ENCODE measurements around the gene SGSH.
A peak's percentile ranks its signal among the peaks of the same experiment; 100 is the strongest.
"Not testable (repeated sequence)": the region's sequence is repeated elsewhere in the genome, so short reads cannot be mapped to it uniquely, and the experiment has no call there.

The SGSH gene

DNA sequence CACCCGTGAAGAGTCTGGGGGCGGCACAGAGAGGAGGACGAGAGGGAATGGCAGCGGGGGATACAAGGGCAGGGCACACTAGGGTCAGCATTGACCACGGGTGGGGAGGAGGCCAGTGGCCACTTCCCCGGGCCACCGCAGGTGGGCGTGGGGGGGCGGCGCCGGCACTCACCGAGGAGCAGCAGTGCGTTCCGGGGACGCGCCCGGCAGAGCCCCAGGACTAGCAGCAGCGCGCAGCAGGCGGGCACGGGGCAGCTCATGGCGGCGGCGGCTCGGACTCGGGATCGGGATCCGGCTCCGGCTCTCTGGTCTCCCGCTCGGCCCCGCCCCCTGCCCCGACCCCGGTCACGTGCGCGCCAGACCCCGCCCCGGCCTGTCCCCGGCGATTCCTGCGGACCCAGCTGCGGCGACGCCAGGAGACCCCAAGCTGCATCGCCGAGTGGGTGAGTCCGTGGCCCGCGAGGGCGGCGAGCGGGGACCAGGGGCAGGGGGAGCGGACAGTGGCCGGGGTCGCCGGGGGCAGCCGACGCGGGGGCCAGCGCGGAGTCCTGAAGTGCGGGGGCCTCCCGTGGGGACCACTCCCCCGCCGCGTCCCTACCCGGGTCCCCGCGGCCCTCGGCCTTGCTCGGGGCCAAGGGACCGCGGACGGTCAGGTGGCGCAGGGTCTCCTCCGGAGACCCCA is at the start of gene SGSH, which contains the start of gene SLC26A11:
TSS of gene SGSH (minus strand) at position 280 of the 682 bp plus-strand sequence. CDS start at position 260, 20 bp downstream.
TSS of gene SLC26A11 (plus strand) at position 374 of the 682 bp plus-strand sequence. CDS start 1,134 bp downstream, outside the sequence.
- DNase-seq = peak; percentile 50 to 52

DNA sequence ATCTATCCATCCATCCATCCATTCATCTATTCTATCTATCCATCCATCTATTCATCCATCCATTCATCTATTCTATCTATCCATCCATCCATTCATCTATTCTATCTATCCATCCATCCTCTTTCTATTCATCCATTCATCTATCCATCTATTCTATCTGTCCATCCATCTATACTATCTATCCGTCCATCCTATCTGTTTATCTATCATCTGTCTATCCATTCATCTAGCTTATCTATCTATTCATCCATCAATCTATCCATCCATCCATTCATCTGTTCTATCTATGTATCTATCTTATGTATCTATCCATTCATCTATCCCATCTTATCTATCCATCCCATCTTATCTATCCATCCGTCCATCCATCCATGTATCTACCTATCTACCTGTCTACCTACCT is 49.3 kb upstream of the SGSH start:
- DNase-seq = no peak

DNA sequence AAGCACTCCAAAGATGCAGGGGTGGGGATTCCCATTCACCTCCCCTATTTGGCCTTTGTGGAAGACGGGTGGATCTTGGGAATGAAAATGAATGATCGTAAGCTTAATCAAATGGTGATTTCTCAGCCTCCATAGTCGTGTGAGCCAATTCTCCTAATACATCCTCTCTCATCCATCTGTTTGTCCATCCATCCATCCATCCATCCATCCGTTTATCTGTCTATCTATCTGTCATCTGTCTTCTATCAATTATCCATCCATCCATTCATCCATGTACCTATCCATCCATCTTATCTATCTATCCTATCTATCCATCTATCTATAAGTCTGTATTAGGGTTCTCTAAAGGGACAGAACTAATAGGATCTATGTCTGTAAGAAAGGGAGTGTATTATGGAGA is 48.3 kb upstream of the SGSH start:
- DNase-seq = no peak

DNA sequence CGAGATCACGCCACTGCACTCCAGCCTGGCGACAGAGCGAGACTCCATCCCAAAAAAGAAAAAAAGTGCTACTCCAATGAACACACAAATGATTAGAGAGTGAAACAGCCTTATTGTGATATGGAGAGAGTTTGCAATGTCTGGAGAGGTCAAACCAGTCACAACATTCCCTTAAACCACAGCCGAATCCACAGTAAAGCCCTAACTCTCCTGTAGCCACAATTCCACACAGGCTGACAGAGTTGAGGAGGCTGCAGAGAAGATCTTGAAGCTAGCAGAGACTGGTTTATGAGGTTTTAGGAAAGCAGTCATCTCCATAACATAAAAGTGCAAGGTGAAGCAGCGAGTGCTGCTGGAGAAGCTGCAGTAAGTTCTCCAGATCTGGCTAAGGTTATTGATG is 47.3 kb upstream of the SGSH start:
- DNase-seq = no peak

DNA sequence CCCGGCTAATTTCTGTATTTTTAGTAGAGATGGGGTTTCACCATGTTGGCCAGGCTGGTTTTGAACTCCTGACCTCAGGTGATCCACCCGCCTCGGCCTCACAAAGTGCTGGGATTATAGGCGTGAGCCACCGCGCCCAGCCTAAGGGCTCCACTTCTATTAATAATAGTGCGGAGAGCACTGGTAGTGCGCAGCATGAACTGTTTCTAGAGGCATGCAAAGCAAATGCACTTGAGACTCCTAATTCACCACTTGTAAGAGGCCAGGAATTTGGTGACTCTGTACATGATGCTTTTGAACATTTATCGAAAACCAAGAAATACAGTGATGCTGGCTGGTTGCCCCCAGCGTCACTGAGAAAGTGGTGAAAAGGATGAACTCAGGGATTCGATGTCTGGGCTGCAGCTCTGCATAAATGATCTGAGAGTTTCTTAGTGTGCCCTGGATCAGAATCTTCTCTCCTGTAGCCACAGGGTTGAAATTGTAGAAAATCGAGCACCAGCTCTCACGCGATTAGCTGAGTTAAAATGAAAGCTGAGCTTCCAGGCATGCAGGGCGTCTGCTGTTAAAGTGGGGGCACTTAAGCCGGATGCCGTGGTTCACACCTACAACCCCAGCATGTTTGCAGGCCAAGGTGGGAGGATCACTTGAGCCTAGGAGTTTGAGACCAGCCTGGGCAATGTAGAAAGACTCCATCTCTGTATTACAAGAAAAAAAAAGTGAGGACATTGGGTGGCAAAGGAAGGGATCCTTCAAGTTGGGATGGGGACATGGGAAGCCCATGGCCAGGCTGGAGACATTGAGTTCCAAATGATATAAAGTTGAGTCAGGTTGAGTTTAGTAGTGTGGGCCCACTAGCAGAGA is 45.3 kb upstream of the SGSH start:
- DNase-seq = no peak

DNA sequence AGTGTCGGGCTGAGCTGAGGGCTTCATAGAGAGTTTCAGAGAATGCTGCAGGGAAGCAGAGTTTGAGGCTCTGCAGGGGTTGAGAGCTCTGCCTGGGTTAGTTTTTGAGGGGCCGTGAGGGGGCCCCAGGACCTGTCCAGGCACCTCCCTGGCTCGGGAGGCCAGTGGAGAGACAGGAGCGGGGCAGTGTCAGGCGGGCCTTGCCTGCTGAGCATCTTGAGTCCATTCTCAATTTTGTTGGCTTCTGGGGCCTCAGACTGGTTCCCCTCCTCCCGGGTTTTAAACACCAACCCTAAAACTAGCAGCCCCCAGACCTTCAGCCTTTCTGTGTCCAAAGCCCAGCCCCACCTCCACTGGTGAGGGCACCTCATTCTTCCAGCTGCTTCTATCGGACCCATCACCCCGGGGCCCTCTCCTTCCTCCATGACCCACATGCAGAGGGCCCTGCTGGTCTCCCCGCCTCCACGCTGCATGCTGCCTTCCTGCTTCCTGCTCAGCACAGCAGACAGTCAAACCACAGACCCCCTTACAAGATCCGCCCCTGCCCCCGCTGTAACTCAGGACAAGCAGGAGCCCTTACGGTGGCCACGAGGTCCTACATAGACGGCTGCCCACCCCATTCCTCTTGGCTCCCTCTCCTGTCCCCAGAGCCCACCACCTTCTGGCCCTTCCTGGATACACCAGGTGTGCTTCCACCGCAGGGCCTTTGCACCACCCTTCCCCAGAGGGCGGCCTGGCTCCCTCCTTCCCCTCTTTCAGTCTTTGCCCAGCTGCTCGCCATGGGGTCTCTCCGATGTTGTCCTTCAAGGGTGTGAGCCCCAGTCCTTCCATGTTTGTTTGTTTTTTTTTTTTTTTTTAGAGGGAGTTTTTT is 44.3 kb upstream of the SGSH start:
- DNase-seq = no peak

DNA sequence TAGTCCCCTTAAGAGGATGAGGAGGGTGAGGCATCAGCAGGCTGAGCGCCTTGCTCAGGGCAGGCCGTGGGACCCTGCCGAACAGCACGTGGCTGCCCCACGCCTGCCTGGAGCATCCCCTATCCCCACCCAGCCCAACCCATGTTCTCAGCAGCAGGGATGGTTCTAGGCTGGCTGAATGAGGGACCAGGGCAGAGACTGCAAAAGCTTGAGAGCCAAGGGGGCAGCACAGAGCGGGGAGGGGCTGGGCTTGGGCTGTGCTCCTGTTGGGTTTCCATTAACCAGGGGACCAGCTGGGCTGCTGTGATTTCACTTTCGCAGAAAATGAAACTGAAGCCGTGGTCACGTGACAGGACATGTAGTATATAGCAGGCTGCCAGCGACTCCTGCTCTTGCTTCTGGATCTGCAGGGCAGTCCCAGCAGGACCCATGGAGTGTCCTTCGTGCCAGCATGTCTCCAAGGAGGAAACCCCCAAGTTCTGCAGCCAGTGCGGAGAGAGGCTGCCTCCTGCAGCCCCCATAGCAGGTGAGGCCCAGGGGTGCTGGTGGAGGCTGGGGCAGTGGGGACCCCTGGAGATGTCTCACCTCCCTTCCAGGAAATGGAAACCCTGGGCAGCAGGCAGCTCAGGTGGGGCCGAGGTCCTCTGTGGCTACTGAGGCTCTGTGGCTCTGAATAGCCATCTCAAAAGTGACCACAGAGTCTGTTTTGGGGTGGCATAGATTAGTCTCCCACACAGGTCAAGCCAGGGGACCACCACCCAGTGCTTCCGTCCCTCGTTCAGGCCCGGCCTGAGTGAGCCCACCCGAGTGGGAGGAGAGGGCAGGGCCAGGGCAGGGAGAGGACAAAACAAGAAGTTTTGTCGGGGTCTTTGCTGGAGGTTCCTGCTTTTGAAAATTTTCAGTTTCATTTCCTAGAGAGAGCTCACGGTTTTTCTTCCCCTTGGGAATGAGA is 43.4 kb upstream of the SGSH start:
- DNase-seq = peak in 1 of 2 experiments; percentile 24

DNA sequence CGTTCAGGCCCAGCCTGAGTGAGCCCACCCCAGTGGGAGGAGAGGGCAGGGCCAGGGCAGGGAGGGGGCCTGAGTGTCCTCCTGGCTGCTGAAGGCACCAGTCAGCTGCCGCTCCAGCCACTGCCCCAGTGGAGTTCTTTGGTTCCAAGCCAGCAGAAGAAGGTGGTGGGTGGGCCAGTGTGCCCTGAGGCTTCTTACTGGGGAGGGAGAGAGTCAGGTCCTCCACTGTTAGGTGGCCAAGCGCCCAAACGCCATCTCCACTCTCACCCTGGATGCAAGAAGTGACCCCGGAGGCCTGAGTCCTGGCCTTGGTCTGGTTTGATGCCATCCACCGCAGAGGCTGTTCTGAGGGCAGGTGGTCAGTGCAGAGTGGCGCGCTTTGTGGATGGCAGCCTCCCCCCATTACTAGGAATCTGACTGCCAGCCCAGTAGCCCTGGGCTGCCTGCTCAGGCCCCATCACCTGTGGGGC is 42.7 kb upstream of the SGSH start:
- no peak for DNase-seq

DNA sequence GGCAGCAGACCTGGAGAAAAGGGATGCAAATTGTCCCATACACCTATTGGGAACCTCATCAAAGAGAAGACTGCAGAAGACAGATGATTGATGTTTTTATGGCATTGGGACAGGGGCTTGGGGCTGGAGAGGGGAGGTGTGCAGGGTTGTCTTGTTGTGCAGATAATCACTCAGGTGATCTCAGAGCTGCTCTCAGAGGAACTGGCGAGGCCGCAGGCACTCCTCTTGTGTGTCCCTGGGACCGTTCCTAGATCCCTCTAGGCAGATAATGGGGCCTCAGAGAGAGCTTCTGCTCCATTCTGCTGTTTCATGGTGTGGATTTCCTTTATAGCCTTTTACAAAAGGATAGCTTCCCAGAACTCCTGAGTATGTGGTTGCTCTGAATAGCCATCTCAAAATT is 42.2 kb upstream of the SGSH start:
- DNase-seq = no peak

DNA sequence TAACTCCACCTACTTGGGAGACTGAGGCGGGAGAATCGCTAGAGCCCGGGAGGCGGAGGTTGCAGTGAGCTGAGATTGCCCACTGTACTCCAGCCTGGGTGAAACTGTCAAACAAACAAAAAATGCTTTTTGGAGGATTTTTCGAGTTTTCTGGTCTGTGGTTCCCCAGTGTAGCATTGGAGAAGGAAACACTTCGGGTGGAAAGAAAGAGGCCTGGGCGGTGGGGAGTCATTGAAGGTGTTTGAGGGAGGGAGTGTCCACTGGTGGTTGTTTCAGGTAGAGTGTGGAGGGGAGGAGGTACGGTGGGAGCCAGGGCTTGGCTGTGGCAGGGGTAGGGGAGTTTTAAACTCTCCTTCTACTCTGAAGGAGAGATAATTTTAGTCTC is 41.8 kb upstream of the SGSH start:
- DNase-seq = no peak

DNA sequence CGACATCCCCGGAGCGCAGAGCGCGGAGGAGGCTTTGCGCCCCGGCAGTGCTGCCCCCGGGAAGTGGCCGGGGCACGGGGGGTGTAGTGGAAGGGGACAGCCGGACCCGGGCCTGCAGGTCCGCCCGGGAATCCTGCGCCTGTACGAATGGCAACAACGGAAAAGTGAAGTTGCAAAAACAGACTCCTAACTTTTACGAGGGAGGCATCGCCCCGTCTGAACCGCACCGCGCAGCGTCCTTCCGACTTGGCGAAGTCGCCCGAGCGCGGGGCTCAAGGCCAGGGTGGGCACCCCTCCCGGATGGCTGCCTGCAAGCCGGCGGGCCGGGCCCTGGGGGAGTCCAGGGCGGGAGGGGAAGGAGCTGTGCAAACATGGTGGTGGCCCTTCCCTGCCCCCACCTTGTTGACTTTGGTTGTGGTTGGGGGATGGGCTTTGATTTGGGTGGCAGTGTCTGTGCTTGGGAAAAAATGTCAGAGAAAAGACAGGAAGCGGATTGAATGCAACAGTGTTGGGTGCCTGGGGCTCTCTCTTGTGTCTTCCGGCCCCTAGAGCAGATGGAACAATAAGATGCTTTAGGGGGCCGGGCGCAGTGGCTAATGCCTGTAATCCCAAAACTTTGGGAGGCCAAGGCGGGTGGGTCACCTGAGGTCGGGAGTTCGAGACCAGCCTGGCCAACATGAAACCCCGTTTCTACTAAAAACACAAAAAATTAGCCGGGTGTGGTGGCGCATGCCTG is 41.2 kb upstream of the SGSH start:
- peak; percentile 67 to 78 for DNase-seq

DNA sequence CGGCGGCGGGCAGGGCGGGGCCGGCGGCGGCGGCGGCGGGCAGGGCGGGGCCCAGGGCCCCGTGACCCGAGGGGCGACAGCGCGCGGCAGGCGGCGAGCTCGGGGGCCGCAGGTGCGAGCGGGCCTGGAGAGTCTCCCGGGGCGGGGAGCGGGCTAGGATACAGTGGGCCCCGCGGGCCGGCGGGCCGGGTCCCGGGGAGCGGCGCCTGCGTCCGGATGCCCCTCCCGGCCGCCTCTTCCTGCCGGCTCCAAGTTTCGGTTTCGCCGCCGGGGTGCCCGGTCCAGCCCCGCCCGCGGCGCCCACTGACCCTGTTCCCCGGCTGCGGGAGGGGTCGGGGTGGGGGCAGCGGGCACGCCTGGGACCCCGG is 40.6 kb upstream of the SGSH start, which contains the start of gene RNF213:
TSS of gene RNF213 (plus strand) at position 62 of the 368 bp plus-strand sequence. CDS start 2,830 bp downstream, outside the sequence.
- peak; percentile 33 to 35 for DNase-seq

DNA sequence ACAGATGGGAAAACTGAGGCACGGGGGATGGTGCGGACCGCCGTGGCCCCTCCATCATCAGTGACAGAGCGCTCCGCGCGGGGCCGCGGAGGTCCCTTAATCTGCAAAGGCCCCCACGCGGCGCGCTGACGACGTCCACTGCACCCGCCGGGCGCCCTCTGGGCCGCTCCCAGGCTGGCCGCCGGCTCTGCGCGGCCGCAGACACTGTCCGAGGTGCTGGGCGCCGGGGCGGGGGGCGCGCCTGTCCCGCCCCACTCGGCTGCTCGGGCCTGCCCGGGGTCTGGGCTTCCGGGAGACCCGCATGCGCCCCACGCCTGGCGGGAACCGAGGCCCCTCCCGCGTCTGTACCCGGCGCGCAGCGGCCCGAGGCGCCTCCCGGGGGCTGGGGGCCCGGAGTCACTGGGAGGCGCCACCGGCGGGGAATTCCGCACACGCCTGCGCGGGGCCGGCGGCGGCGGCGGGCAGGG is 40.0 kb upstream of the SGSH start:
- DNase-seq = peak; percentile 56 to 62

DNA sequence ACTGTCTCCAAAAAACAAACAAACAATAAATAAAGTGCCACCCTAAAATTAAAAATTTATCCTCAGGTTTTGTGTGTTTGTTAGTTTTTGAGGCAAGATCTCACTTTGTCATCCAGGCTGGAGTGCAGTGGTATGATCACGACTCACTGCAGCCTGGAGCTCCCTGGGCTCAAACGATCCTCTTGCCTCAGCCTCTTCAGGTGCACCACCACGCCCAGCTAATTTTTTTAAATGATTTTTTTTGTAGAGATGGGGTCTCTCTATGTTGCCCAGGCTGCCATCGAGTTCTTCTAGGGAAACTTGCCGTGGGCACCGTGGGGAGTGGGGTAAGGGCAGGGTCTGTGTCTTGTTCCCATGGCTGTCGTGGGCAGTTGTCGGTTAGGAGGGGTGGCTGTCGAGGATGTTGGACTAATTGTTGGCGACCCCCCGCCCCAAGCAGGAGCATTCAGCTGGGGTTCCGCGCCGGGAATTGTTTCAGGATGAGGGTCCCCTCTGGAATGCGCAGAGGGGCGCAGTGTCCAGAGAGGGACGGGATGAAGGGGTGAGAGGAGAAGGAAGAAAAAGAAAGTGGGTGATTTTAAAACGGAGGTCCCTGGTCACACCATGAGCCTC is 39.4 kb upstream of the SGSH start:
- DNase-seq = no peak

DNA sequence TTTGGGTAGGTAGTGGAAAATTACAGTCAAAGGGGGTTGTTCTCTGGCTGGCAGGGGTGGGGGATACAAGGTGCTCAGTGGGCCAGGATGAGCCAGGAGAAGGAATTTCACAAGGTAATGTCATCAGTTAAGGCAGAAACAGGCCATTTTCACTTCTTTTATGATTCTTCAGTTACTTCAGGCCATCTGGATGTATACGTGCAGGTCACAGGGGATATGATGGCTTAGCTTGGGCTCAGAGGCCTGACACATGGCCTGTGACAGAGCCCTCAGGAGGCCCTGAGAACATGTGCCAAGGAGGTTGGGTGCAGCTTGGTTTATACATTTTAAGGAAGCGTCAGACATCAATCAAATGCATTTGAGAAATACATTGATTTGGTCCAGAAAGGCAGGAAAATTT is 38.2 kb upstream of the SGSH start:
- not testable (repeated sequence) for DNase-seq

DNA sequence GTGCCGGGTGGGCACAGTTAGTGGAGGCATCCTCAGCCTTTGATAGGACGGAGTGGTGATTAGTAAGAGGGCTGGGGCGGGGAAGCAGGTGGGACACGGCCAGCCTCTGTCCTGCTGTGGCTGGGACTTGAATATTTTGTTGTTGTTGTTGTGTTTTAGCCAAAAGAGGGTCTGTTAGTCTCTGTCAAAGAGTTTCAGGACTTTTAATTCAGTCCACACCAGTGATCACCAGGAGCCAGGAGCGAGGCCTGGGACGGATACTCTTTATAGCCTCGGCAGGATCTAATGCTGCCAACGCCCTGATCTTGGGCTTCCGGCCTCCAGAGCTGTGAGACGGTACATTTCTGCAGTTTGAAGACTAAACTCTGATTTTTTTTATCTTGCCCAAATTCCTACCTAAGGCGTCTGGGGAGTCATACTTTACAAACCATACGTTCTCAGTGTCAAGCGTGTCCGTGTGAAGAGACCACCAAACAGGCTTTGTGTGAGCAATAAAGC is 37.6 kb upstream of the SGSH start:
- DNase-seq = no peak

DNA sequence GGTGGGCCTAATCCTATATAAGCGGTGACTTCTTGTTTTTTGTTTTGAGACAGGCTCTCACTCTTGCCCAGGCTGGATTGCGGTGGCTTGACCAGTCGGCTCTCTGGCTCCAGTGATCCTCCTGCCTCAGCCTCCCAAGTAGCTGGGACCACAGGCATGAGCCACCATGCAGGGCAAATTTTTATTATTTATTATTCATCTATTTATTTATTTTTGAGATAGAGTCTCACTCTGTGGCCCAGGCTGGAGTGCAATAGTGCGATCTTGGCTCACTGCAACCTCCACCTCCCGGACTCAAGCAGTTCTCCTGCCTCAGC is 35.9 kb upstream of the SGSH start:
- no peak for DNase-seq

DNA sequence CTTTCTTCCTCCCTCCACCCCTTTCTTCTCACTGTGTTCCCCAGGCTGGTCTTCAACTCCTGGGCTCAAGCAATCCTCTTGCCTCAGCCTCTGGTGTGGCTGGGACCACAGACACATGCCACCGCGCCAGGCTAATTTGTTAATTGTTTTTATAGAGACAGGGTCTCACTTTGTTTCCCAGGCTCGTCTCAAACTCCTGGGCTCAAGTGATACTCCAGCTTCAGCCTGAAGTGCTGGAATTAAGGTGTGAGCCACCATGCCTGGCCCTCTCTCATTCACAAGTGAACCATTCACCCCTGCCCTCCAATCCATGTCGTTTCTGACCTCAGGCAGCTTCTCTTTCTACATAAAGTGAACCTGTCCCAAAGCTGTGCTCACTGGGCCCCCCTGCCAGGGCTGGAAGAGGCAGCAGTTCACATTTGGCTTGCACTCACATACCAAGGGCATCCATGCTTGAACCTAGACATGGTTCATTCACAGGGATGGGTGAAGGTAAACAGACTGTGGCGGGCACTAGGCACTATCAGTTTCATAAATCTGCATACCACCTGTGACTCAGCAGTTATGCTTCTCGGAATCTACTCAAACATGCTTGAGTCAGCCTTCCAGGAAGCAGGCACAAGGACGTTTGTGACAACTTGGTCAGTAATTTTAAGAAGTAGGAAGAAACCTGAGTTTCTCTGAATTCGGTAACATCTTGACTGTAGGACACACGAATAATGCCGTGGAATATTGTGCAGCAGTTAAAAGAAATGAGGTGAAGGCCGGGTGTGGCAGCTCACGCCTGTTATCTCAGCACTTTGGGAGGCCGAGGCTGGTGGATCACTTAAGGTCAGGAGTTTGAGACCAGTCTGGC is 34.5 kb upstream of the SGSH start:
- DNase-seq = no peak

DNA sequence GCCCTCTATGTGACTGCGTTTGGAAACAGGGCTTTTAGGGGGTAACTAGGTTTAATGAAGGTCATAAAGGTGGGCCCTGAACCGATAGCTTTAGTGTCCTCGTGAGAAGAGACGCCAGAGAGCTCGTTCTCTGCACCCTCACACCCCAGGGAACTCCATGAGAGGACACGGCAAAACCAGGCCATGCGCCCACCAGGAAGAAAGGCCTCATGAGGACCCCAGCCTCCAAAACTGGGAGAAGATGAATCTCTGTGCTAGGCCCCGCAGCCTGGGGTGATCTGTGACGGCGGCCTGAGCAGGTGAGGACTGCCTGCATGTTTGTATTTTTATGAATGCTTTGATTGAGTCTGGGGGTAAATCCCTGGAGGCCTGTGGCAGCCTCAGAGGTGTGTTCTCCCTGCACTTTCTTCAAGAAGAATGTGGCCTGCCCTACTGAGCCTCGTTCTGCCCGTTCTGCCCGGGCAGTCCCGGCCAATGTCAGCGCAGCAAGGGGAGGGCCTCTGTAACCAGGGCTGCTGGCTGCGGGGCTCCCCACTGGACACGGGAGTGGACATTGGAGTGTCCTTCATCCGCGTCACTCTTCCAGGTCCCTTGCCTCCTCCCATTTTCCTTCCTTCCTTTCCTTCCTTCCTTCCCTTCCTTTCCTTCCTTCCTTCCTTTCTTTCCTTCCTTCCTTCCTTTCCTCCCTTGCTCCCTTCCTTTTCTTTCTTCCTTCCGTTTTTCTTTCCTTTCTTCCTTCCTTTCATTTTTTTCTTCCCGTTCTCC is 33.7 kb upstream of the SGSH start:
- no peak for DNase-seq
